ENCODE measurements around the gene ARMC5. TPM values are rescaled to one million over a fixed set of nuclear protein-coding genes. Genes with fewer than 3 reads are reported as not detected.

The ARMC5 gene
- total RNA-seq, 6 experiments from 2014 or later: 7.6 to 11.8 (median 9.3) TPM

GRCh38 chr16:31493506-31494125 lies 34.3 kb downstream of the ARMC5 start:
- Mint-ChIP-seq H3K4me1 (ENCODE audit: low read depth) (no peaks in the 10 kb centered on the region), H3K27ac (no peak overlapping the region), H3K9me3 (no peaks in the 10 kb centered on the region), H3K36me3 (ENCODE audit: low read depth) (peaks cover 8% of the 10 kb centered on the region), H3K27me3 (ENCODE audit: insufficient read depth) (peaks cover 4% of the 10 kb centered on the region; the same call in 1 of the 2 replicates), H3K4me3 (no peak overlapping the region)
- no peak for TF ChIP-seq CTCF (IDR thresholded peaks at IDR 0.05)
- DNase-seq: no peak

- Mint-ChIP-seq H3K9me3 (no peaks in the 10 kb centered on the region), H3K36me3 (ENCODE audit: low read depth) (peaks cover 7% of the 10 kb centered on the region), H3K27ac (no peak overlapping the region), H3K27me3 (ENCODE audit: insufficient read depth) (0 out of 2 replicates have a peak, but pooled peaks cover 1% of the 10 kb centered on the region), H3K4me1 (ENCODE audit: low read depth) (0 out of 2 replicates have a peak, but pooled peaks cover 1% of the 10 kb centered on the region), H3K4me3 (no peak overlapping the region)
- no peak for TF ChIP-seq CTCF (IDR thresholded peaks at IDR 0.05)
- no peak for DNase-seq
Observed at GRCh38 chr16:31496670-31497069, 37.4 kb downstream of the ARMC5 start.

- H3K9me3 Mint-ChIP-seq: no peaks in the 10 kb centered on the region
- no peak overlapping the region for H3K27ac Mint-ChIP-seq
- 0 out of 2 replicates have a peak, but pooled peaks cover under 1% of the 10 kb centered on the region for H3K27me3 Mint-ChIP-seq (ENCODE audit: insufficient read depth)
- no peak for TF ChIP-seq CTCF (IDR thresholded peaks at IDR 0.05)
- no peak for DNase-seq
- peaks cover 7% of the 10 kb centered on the region for H3K36me3 Mint-ChIP-seq (ENCODE audit: low read depth)
- peaks cover 15% of the 10 kb centered on the region for H3K4me1 Mint-ChIP-seq (ENCODE audit: low read depth)
- H3K4me3 Mint-ChIP-seq: no peak overlapping the region
Observed at GRCh38 chr16:31498493-31498892, 39.2 kb downstream of the ARMC5 start.

DNA sequence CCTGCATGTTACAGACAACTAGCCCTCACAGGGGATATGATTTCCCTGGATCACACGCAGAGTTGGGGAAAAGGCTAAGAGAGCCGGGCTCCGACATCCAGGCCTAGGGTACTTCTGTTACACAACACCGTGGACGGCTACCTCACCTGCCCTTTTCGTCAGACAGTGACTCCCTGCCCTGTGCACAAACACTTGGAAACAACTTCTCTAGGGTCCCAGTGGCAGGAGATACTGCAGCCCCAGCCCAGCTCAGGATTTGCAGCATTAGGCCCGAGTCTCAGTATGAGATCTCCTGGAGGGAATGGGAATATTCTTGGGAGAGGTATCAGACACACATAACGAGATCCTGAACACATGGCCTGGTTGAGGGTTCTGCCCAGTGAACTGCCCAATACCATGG lies 40.6 kb downstream of the ARMC5 start:
- Mint-ChIP-seq H3K9me3 (no peaks in the 10 kb centered on the region), H3K36me3 (ENCODE audit: low read depth) (peaks cover 7% of the 10 kb centered on the region), H3K27me3 (ENCODE audit: insufficient read depth) (no peaks in the 10 kb centered on the region), H3K4me1 (ENCODE audit: low read depth) (peaks cover 15% of the 10 kb centered on the region), H3K4me3 (no peak overlapping the region), H3K27ac (no peak overlapping the region)
- no peak for TF ChIP-seq CTCF (IDR thresholded peaks at IDR 0.05)
- DNase-seq: no peak

DNA sequence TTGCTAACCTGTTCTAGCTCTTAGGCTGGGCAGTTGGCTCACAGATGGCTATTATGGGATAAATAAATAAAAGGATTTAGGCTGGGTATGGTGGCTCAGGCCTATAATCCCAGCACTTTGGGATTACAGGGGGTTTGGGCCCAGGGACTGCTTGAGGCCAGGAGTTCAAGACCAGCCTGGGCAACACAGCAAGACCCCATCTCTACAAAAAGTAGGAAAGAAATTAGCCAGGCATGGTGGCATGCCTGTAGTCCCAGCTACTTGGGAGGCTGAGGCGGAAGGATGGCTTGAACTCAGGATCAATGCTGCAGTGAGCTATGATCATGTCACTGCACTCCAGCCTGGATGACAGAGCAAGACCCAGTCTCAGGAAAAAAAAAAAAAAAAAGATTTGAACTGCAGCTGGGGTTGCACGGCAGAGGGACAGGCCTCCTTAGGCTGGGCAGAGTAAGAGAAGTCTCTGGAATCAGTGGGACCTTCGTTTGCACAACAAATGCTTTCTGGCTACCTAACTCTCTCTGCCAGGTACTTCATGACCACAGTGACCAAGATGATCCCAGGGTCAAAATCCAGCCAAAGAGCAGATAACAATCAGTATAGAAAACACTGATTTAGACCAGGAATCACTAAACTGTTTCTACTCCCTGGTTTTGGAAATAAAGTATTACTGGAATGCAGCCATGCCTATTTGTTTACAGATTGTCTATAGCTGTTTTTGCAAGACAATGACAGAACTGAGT lies 42.1 kb downstream of the ARMC5 start:
- TF ChIP-seq CTCF (IDR thresholded peaks at IDR 0.05): no peak
- Mint-ChIP-seq H3K4me1 (ENCODE audit: low read depth) (peaks cover 15% of the 10 kb centered on the region), H3K4me3 (no peak overlapping the region)

More for the DNA sequence above, 42.1 kb downstream of the ARMC5 start:
- Mint-ChIP-seq H3K27ac (no peak overlapping the region), H3K27me3 (ENCODE audit: insufficient read depth) (no peaks in the 10 kb centered on the region), H3K9me3 (no peaks in the 10 kb centered on the region), H3K36me3 (ENCODE audit: low read depth) (peaks cover 7% of the 10 kb centered on the region)
- DNase-seq: no peak
